Measurements from ENCODE around the gene LAMTOR4.

- TF ChIP-seq CTCF (IDR thresholded peaks at IDR 0.05) (no peak), EZH2 (IDR thresholded peaks at IDR 0.05; ENCODE audit: borderline replicate concordance, insufficient read depth, low read depth, low read length, poor library complexity, severe bottlenecking) (no peak)
Observed at GRCh38 chr7:100107125-100107737, 41.5 kb upstream of the LAMTOR4 start.
